HG03457 (cell line): Measurements from ENCODE around the gene OR4D2.

Source experiments
- ATAC-seq: cut with Tn5 transposase; IDR thresholded peaks from one replicate; pipeline ENCODE4 v1.9.1; 2021; ENCODE audit warnings: moderate number of reproducible peaks; ENCODE audit not compliant: unreplicated experiment

OR4D2 gene

DNA sequence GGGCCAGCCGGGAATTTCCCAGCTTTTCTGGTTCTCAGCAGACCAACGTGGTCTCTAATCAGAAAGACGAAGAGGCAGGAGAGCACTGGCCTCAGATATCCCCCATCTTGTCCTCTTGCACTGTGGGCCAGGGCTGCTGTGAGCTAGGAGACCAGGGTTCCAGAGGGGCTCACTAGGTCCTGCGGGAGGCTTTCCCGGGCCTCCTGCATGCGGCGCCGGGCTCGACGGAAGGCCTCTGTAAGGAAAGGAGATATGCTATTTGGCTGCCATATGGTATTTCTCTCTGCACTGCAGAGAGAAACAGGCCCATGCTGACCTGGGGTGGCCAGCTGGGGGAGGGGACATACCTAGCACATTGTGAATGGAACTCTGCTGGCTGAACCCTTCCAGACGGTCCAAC lies 39.2 kb downstream of the OR4D2 start:
- no peak for ATAC-seq

DNA sequence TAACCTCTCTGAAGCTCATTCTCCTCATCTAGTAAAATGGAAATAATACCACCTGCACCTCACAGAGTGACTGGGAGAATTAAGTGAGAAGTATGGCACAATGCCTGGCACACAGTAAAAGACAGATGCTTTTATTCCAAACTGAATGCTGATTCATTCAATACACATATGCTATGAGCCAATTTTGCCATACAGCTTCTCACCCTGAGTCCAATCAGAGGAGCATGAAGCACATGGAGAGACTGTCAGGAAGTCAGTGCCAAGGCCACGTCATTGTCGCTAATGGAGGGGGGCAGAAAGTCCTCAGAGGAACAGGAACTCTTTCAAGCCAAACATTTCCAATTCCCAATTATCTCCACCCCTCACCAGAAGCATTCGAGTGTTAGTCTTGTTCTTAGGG lies 40.7 kb downstream of the OR4D2 start:
- ATAC-seq: no peak

DNA sequence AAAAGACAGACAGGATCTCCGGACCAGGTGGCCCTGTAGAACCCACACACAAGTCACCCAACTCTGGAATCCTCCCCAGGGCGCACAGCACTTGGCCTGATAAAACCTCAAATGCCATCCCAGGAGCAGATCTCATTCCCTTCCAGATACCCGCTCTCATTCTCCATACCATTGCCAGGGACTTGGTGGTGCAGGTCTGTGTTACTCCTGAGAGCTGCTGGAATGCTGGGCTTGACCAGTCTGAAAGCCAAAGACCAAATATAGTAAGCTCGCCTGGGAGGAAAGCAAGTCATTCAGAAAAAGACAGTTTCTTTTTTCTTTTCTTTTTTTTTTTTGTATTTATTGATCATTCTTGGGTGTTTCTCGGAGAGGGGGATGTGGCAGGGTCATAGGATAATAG lies 41.6 kb downstream of the OR4D2 start:
- no peak for ATAC-seq

DNA sequence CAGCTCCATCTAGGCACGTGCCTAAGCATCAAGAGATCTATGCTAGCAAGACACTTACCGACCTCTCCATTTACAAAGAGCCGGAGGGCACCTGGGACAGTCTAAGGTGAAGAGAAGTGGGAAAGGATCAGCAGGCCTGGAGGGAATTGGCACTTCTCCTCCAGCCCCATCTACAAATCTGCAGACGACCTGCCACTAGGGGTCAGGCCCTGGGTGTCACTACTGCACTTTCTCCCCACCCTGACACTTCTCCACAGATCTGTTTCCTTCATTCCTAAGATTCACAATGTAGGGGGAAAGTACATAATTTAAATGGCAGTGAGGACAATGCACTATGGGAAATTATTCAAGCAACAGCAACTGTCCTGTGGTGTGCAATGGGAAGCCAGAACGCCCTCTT lies 44.1 kb downstream of the OR4D2 start:
- no peak for ATAC-seq

DNA sequence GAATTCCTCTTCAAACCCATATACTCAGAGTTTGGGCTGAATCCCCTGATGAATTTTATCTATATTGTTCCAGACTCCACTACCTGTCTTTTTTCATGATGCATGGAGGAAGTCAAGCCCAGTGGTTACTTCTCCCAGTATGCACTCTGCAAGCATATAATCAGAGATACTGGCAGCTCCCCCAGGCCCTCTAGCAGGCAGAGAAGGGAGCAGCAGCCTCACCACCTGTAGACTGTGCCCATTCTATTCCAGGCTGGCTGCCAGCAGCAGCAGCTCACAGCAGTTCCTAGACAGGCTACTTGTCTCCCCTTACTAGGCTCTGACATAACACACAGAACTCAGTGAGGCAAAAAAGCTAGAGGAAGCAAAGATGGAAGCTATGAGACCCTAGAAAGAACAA lies 48.9 kb downstream of the OR4D2 start:
- ATAC-seq: no peak

GRCh38 chr17:58217766-58218165 lies 51.0 kb downstream of the OR4D2 start:
- no peak for ATAC-seq

GRCh38 chr17:58219007-58219788 lies 52.4 kb downstream of the OR4D2 start, which contains the start of gene MKS1:
Gene MKS1 (minus strand): TSS chr17:58219255. CDS start chr17:58219230, 25 bp downstream.
- peak; percentile 77 for ATAC-seq

DNA sequence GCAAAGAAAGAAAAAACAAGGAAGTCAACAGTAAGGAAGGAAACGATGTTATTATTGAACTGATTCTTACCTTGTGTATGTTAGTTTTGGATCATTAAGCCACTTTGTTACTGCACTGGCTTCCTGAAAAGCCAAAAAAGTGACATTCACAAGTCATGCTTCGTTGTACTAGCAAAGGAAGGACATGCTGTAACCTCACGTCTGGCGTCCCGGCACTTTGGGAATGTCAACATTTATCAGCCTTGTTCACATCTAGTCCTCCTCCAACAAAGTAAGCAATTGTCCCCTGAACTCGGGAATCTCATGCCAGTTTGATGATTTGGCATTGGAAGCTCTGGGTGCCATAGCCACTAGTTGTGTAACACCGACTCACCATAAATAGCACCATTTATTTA lies 53.0 kb downstream of the OR4D2 start:
- ATAC-seq: no peak
